Nephron progenitor cell (in vitro differentiated cells): ENCODE data around the gene TNFRSF1A.
A peak's percentile ranks its signal among the peaks of the same experiment; 100 is the strongest.
"Not testable (repeated sequence)": the region's sequence is repeated elsewhere in the genome, so short reads cannot be mapped to it uniquely, and the experiment has no call there.

ENCODE experiments used
- DNase-seq: peaks from one replicate; pipeline ENCODE4 v3.0.0; 2021
- H3K27ac Mint-ChIP-seq: 2 replicates; pipeline ENCODE4 v1.8.0; 2021; ENCODE audit warnings: mild to moderate bottlenecking, moderate library complexity, mixed read lengths
- H3K27me3 Mint-ChIP-seq: 2 replicates; pipeline ENCODE4 v1.8.0; 2021; ENCODE audit warnings: mild to moderate bottlenecking, low read depth, mixed read lengths; ENCODE audit not compliant: poor library complexity
- H3K36me3 Mint-ChIP-seq: 2 replicates; pipeline ENCODE4 v1.8.0; 2021; ENCODE audit warnings: low read depth, mixed read lengths
- H3K4me1 Mint-ChIP-seq: 2 replicates; pipeline ENCODE4 v1.8.0; 2021; ENCODE audit warnings: mixed read lengths
- H3K4me3 Mint-ChIP-seq: 2 replicates; pipeline ENCODE4 v1.8.0; 2021; ENCODE audit warnings: mild to moderate bottlenecking, moderate library complexity, mixed read lengths
- H3K9me3 Mint-ChIP-seq: 2 replicates; pipeline ENCODE4 v1.8.0; 2021; ENCODE audit warnings: mild to moderate bottlenecking, moderate library complexity, mixed read lengths
- CTCF ChIP-seq: fragments of 200-600 bp; sonication (generic); IDR thresholded peaks from 2 replicates; pipeline ENCODE4 v1.5.0; 2021; ENCODE audit warnings: antibody characterized with exemption

TNFRSF1A gene

DNA sequence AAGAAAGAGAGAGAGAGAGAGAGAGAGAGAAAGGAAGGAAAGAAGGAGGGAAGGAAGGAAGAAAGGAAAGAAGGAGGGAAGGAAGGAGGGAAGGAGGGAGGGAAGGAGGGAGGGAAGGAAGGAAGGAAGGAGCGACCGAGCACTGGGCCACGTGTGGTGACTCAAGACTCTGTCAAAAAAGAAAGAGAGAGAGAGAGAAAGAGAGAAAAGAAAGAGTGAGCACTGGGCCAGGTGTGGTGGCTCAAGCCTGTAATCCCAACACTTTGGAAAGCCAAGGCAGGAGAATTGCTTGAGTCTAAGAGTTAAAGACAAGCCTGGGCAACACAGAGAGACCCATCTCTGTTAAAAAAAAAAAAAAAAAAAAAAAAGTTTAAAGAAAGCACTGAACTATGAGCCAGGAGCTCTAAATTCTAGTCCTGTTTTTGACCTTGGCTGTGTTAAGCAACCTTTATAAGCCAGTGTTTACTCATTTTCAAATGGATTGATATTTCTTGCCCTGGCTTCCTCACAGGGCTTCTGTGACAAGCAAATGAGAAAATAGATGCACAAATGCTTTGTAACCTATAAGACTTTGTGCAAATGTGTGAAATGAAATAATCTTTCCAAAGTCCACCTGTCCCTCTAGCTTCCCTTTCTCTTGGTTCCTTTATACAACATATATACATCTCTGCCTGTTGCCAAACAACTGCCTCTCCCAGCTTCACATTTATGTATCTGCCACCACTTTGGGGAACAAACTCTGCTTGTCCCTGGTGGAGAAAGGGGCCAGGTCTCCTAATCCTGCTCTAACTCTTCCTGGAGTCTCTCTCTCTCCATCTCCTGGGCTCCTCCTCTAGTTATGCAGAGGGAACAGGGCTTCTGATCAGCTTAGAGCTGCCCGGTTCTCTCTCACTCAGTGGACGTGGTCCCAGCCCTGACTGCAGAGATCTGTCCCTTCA lies 47.5 kb downstream of the TNFRSF1A start:
- Mint-ChIP-seq H3K4me1 (peaks cover 20% of the 10 kb centered on the region), H3K4me3 (no peak overlapping the region), H3K27ac (peak overlapping the region; percentile 20), H3K36me3 (no peaks in the 10 kb centered on the region), H3K9me3 (peaks cover 22% of the 10 kb centered on the region), H3K27me3 (peaks cover 2% of the 10 kb centered on the region)
- no peak for DNase-seq
- no peak for TF ChIP-seq CTCF

GRCh38 chr12:6292606-6293005 lies 49.3 kb downstream of the TNFRSF1A start:
- no peaks in the 10 kb centered on the region for H3K36me3 Mint-ChIP-seq
- H3K27me3 Mint-ChIP-seq, result peaks cover 8% of the 10 kb centered on the region
- DNase-seq, result no peak
- no peak overlapping the region for H3K4me3 Mint-ChIP-seq
- H3K9me3 Mint-ChIP-seq, result peaks cover 30% of the 10 kb centered on the region
- no peak overlapping the region for H3K27ac Mint-ChIP-seq
- no peak for TF ChIP-seq CTCF
- peaks cover 15% of the 10 kb centered on the region for H3K4me1 Mint-ChIP-seq

GRCh38 chr12:6289906-6290305 lies 52.0 kb downstream of the TNFRSF1A start:
- H3K4me1 Mint-ChIP-seq, DNase-seq, H3K27ac Mint-ChIP-seq, H3K36me3 Mint-ChIP-seq, H3K4me3 Mint-ChIP-seq: not testable (repeated sequence)
- Mint-ChIP-seq H3K9me3 (peaks cover 30% of the 10 kb centered on the region), H3K27me3 (peaks cover 10% of the 10 kb centered on the region)

GRCh38 chr12:6289081-6289480 lies 52.8 kb downstream of the TNFRSF1A start:
- not testable (repeated sequence) for H3K4me1 Mint-ChIP-seq, H3K27ac Mint-ChIP-seq, DNase-seq, H3K36me3 Mint-ChIP-seq, H3K4me3 Mint-ChIP-seq
- Mint-ChIP-seq H3K9me3 (peaks cover 30% of the 10 kb centered on the region), H3K27me3 (peaks cover 10% of the 10 kb centered on the region)

DNA sequence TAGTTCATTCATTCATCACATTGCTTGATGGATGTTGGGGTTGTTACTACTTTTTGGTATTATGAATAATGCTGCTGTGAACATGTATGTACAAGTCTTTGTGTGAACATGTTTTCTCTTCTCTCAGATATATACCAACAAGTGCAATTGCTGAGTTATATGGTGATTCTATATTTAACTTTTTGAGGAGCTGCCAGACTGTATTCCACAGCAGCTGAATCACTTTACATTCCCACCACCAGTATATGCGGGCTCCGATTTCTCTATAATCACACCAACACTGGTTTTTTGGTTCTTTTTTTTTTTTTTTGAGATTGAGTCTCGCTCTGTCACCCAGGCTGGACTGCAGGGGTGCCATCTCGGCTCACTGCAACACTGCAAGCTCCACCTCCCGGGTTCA lies 53.6 kb downstream of the TNFRSF1A start:
- Mint-ChIP-seq H3K27ac (no peak overlapping the region), H3K4me1 (no peaks in the 10 kb centered on the region), H3K36me3 (no peaks in the 10 kb centered on the region), H3K9me3 (peaks cover 30% of the 10 kb centered on the region), H3K4me3 (no peak overlapping the region), H3K27me3 (peaks cover 10% of the 10 kb centered on the region)
- DNase-seq, result no peak
- no peak for TF ChIP-seq CTCF

DNA sequence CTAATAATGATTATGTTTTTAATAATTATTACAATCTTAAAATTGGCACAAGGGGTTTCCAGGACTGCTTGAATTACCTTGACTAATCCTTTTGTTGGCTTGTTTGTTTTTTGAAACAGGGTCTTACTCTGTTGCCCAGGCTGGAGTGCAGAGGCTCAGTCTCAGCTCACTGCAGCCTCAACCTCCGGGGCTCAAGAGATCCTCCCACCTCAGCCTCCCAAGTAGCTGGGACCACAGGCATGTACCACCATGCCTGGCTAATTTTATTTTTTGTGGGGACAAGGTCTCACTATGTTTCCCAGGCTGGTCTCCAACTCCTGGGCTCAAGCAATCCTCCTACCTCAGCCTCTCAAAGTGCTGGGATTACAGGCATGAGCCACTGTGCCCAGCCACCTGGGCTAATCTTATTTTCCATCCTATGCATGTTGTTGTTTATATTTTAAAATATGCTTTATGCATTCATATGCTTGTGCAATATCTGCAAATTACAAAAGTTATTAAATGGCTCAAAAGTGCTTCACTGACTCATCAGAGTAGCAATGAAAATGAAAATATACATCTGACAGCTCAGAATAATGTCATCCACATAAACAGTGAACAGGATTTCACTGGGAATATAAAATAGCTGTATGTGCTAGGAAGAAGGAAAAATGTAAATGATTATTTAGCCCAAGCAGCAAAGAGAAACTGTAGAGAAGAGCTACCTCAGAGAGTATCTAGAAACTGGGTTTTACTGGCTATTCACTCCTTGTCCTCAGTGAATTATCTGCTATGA lies 56.2 kb downstream of the TNFRSF1A start:
- Mint-ChIP-seq H3K36me3 (no peaks in the 10 kb centered on the region), H3K4me1 (peaks cover 17% of the 10 kb centered on the region), H3K27me3 (peaks cover 15% of the 10 kb centered on the region), H3K4me3 (no peak overlapping the region), H3K9me3 (peaks cover 15% of the 10 kb centered on the region), H3K27ac (no peak overlapping the region)
- TF ChIP-seq CTCF, result no peak
- no peak for DNase-seq
